PC-9 (cell line): ENCODE data around the gene SUGCT.

Source experiments
- EZH2 ChIP-seq: fragments of 200-600 bp; sonication (generic); IDR thresholded peaks from 2 replicates; pipeline ENCODE4 v1.8.0; 2017; ENCODE audit warnings: antibody characterized with exemption, low read depth
- TF ChIP-seq, protein P1 (sequence below): fragments of 200-600 bp; sonication (generic); conservative IDR thresholded peaks from 2 replicates; pipeline ENCODE4 v1.6.1; 2017; ENCODE audit warnings: mixed run types, antibody characterized with exemption, mild to moderate bottlenecking, moderate library complexity

DNA sequence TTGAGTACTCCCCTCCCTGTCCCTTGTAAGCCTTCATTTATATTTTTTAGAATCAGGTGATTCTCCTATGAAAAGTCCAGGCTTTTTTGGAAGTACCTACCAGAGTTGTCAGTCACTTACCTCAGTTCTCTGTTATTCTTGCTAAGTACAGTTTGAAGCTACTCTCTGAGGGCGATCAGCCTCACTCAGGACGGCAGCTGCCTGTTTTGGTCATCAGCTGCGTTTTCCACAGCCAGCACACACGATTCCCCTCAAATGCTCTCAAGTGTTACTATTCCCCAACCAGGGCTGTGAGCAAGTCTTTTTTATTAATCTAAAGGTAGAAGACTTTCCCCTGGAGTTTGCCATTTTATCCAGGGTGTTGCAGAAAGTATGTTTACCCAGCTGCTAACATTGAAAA, 328.6 kb downstream of the SUGCT start:
- TF ChIP-seq, protein P1, sequence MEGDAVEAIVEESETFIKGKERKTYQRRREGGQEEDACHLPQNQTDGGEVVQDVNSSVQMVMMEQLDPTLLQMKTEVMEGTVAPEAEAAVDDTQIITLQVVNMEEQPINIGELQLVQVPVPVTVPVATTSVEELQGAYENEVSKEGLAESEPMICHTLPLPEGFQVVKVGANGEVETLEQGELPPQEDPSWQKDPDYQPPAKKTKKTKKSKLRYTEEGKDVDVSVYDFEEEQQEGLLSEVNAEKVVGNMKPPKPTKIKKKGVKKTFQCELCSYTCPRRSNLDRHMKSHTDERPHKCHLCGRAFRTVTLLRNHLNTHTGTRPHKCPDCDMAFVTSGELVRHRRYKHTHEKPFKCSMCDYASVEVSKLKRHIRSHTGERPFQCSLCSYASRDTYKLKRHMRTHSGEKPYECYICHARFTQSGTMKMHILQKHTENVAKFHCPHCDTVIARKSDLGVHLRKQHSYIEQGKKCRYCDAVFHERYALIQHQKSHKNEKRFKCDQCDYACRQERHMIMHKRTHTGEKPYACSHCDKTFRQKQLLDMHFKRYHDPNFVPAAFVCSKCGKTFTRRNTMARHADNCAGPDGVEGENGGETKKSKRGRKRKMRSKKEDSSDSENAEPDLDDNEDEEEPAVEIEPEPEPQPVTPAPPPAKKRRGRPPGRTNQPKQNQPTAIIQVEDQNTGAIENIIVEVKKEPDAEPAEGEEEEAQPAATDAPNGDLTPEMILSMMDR: no peak
- no peak for TF ChIP-seq EZH2
